NT2/D1 (cell line): ENCODE results near the gene IL12RB1.

Experiments used
- SUZ12 ChIP-seq: IDR thresholded peaks from 2 replicates; pipeline ENCODE4 v1.6.1; 2011; ENCODE audit not compliant: insufficient read length, insufficient read depth; ENCODE audit errors: extremely low read depth
- YY1 ChIP-seq: IDR thresholded peaks from 2 replicates; pipeline ENCODE4 v1.6.1; 2011; ENCODE audit not compliant: insufficient read length, insufficient read depth
- ZNF274 ChIP-seq: IDR thresholded peaks from 2 replicates; pipeline ENCODE4 v1.6.1; 2011; ENCODE audit warnings: mild to moderate bottlenecking, low read depth, low read length

GRCh38 chr19:18045307-18046050 lies 41.3 kb downstream of the IL12RB1 start:
- TF ChIP-seq YY1: no peak
- no peak for TF ChIP-seq SUZ12
- TF ChIP-seq ZNF274: no peak
